Measurements from ENCODE around the gene GPR137. TPM values are rescaled to one million over a fixed set of nuclear protein-coding genes. Genes with fewer than 3 reads are reported as not detected.

The GPR137 gene
- polyA plus RNA-seq, 4 donors: 27.4 to 48.6 (median 30.6) TPM

DNA sequence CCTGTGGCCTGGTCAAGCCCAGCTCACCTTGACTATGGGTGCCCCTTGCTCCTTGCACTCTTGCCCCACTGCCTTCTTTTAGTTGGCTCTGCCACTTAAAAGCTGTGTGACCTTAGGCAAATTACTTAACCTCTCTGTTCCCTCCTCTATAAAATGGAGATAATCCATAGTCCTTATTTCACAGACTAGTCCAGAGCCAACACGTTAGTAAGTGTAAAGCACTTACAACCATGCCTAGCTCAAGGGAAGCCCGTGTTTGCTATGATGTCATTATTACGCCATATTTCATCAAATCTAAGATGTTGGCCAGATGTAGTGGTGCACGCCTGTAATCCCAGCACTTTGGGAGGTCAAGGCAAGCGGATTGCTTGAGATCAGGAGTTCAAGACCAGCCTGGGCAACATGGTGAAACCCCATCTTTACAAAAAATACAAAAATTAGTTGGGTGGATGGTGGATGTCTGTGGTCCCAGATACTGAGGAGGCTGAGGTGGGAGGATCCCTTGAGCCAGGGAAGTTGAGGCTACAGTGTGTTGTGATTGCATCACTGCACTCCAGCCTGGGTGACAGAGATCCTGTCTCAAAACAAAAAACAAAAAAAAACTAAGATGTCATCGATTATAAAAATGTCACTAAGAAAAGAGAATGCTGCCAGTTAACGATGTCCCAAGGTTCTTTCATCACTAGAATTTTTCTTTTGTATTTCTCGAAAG, 52.0 kb downstream of the GPR137 start:
- DNase-seq (ENCODE audit: low read depth in 4 of 4, low spot score in 3 of 4): no peak

DNA sequence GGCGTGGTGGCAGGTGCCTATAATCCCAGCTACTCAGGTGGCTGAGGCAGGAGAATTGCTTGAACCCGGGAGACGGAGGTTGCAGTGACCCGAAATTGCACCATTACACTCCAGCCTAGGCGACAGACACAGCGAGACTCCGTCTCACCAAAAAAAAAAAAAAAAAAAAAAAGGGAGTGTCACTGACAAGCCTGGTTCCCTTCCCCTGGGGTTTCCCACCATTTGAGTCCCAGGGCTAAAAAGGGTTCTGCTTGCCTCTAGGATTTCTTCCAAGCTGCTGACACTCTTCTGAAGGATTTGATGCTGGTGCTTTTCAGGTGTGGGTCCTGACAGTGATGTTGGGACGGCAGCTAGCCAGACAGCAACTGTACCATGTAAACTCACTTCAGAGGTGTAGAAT, 53.1 kb downstream of the GPR137 start:
- no peak for DNase-seq (ENCODE audit: low read depth in 4 of 4, low spot score in 3 of 4)

Other genes with a start within 250 kb of the GPR137 start
- gene FLRT1, start 249.9 kb upstream of the GPR137 start, polyA plus RNA-seq (ENCODE audit: insufficient read length in 4 of 4): 1 to 10 TPM; 2.1 to 5.5 (median 3.5) TPM
- gene MACROD1, start 119.7 kb upstream of the GPR137 start, polyA plus RNA-seq (ENCODE audit: insufficient read length in 4 of 4): 10 to 100 TPM; 14.9 to 17.8 (median 15.3) TPM
- gene STIP1, start 99.7 kb upstream of the GPR137 start, polyA plus RNA-seq (ENCODE audit: insufficient read length in 4 of 4): 100 to 1,000 TPM; 125 to 232 (median 205) TPM
- gene FERMT3, start 79.1 kb upstream of the GPR137 start, polyA plus RNA-seq (ENCODE audit: insufficient read length in 4 of 4): 1 to 10 TPM; 3.4 to 7.2 (median 5.6) TPM
- gene TRPT1, start 59.7 kb upstream of the GPR137 start, polyA plus RNA-seq (ENCODE audit: insufficient read length in 4 of 4): 10 to 100 TPM; 25.7 to 56.1 (median 40.1) TPM
- 10 to 100 TPM; 13.2 to 32.7 (median 19.1) TPM for gene NUDT22, start 59.6 kb upstream of the GPR137 start, polyA plus RNA-seq (ENCODE audit: insufficient read length in 4 of 4)
- 10 to 100 TPM; 44.9 to 85.8 (median 59.1) TPM for gene DNAJC4, start 55.3 kb upstream of the GPR137 start, polyA plus RNA-seq (ENCODE audit: insufficient read length in 4 of 4)
- 100 to 1,000 TPM in 2 of 4 donors, 10 to 100 TPM in 2; 82.6 to 115 (median 99.9) TPM for gene VEGFB, start 51.3 kb upstream of the GPR137 start, polyA plus RNA-seq (ENCODE audit: insufficient read length in 4 of 4)
- gene FKBP2, start 44.8 kb upstream of the GPR137 start, polyA plus RNA-seq (ENCODE audit: insufficient read length in 4 of 4): 10 to 100 TPM; 61.0 to 99.2 (median 86.6) TPM
- gene PPP1R14B, start 38.9 kb upstream of the GPR137 start, polyA plus RNA-seq (ENCODE audit: insufficient read length in 4 of 4): 10 to 100 TPM; 54.4 to 90.9 (median 69.8) TPM
- gene PLCB3, start 34.3 kb upstream of the GPR137 start, polyA plus RNA-seq (ENCODE audit: insufficient read length in 4 of 4): 10 to 100 TPM; 12.4 to 17.1 (median 13.7) TPM
- 10 to 100 TPM; 42.1 to 69.9 (median 48.3) TPM for gene BAD, start 1.2 kb upstream of the GPR137 start, polyA plus RNA-seq (ENCODE audit: insufficient read length in 4 of 4)
- gene KCNK4, start 5.5 kb downstream of the GPR137 start, polyA plus RNA-seq (ENCODE audit: insufficient read length in 4 of 4): under 1 TPM in 1 of 4 donors, not detected in 3; 0.16 TPM
- under 1 TPM in 1 of 4 donors, not detected in 3; 0.79 TPM for gene CATSPERZ, start 14.5 kb downstream of the GPR137 start, polyA plus RNA-seq (ENCODE audit: insufficient read length in 4 of 4)
- 10 to 100 TPM in 3 of 4 donors, 1 to 10 TPM in 1; 7.4 to 31.0 (median 17.2) TPM for gene ESRRA, start 19.7 kb downstream of the GPR137 start, polyA plus RNA-seq (ENCODE audit: insufficient read length in 4 of 4)
- gene TRMT112, start 31.7 kb downstream of the GPR137 start, polyA plus RNA-seq (ENCODE audit: insufficient read length in 4 of 4): 100 to 1,000 TPM; 208 to 244 (median 221) TPM
- gene PRDX5, start 32.3 kb downstream of the GPR137 start, polyA plus RNA-seq (ENCODE audit: insufficient read length in 4 of 4): 100 to 1,000 TPM; 156 to 230 (median 184) TPM
- gene CCDC88B, start 54.4 kb downstream of the GPR137 start, polyA plus RNA-seq (ENCODE audit: insufficient read length in 4 of 4): 1 to 10 TPM; 2.7 to 5.2 (median 3.6) TPM
- 10 to 100 TPM in 3 of 4 donors, 1 to 10 TPM in 1; 9.4 to 16.3 (median 13.5) TPM for gene RPS6KA4, start 73.3 kb downstream of the GPR137 start, polyA plus RNA-seq (ENCODE audit: insufficient read length in 4 of 4)

All from left renal pelvis (tissue), 4 donors.